ENCODE results near the gene AATK. TPM values are rescaled to one million over a fixed set of nuclear protein-coding genes. Genes with fewer than 3 reads are reported as not detected.

The AATK gene
- total and polyA plus RNA-seq, 9 of the 15 experiments (the other 6 are each of a cell fraction or from before 2014, with no cell fraction given): 0.11 to 0.55 (median 0.38) TPM; not detected in 5

DNA sequence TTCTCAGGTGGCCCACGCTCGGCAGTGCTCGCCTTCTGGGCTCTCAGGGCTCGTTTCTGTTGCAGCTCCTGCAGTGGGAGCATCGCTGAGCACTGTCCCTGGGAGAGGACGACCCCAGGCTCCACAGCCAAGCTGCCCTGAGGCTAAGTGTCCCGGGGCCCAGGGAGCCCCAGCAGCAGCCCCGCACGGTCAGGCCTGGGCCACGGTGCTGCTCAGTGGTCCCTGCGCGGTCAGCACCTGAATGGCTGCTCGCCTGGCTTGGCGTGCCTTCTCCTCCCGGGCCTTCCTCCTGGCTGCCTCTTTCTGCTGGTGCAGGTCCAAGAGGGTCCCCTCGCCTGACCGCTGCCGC lies 33.4 kb upstream of the AATK start:
- Histone ChIP-seq H3K9me1 (ENCODE audit: control insufficient read depth, insufficient read depth, low read length) (peaks cover 3% of the 10 kb centered on the region), H3K9ac (ENCODE audit: insufficient read depth in 1 of 2, low read depth in 2 of 2, low read length in 2 of 2) (no peak overlapping the region), H4K20me1 (replicated peaks; ENCODE audit: control insufficient read depth, insufficient read depth, low read length) (no peaks in the 10 kb centered on the region), H3K79me2 (ENCODE audit: control insufficient read depth, insufficient read depth, low read length) (no peaks in the 10 kb centered on the region), H3K4me3 (no peak overlapping the region), H3K36me3 (ENCODE audit: control insufficient read depth, insufficient read depth, low read length) (peaks cover 2% of the 10 kb centered on the region; the same call in 2 of the 3 replicates), H2AFZ (ENCODE audit: low read depth, low read length) (no peak overlapping the region), H3K9me3 (replicated peaks; ENCODE audit: control insufficient read depth, insufficient read depth, low read depth, low read length) (no peaks in the 10 kb centered on the region), H3K4me2 (ENCODE audit: insufficient read depth, low read length) (no peak overlapping the region), H3K27ac (ENCODE audit: extremely low read depth, low read depth, low read length) (no peak overlapping the region), H3K4me1 (replicated peaks in 1 of 2; ENCODE audit: control insufficient read depth in 2 of 2, insufficient read depth in 2 of 2, low read length in 2 of 2) (peaks cover 3 to 36% of the 10 kb centered on the region in 2 experiments; a peak in 3 of 5 replicates), H3K27me3 (ENCODE audit: control insufficient read depth in 2 of 2, insufficient read depth in 2 of 2, low read length in 2 of 2) (no peaks in the 10 kb centered on the region)
- WGBS (ENCODE audit: insufficient coverage, low coverage, missing lambda C conversion rate): 86% methylated on average over 14 of the region's 18 CpGs
- TF ChIP-seq ZNF347 (CRISPR knock-in tag; IDR thresholded peaks at IDR 0.05; ENCODE audit: low read depth) (no peak), CBX3 (IDR thresholded peaks at IDR 0.05; ENCODE audit: borderline replicate concordance in 1 of 2, low read length in 2 of 2) (no peak), JUN (IDR thresholded peaks at IDR 0.05; ENCODE audit: borderline replicate concordance, low read depth, low read length) (no peak), JUN (CRISPR knock-in tag; IDR thresholded peaks at IDR 0.05; ENCODE audit: borderline replicate concordance) (no peak), CTCF (IDR thresholded peaks at IDR 0.05 in 2 of 3, conservative IDR thresholded peaks at IDR 0.05 in 1 of 3; ENCODE audit: insufficient read depth in 2 of 3, low read depth in 1 of 3, low read length in 3 of 3) (no peak), SAP30 (IDR thresholded peaks at IDR 0.05; ENCODE audit: borderline replicate concordance, insufficient read depth, low read depth, low read length, poor library complexity, severe bottlenecking) (no peak), GATAD2A (IDR thresholded peaks at IDR 0.05) (no peak), SRF (CRISPR knock-in tag; IDR thresholded peaks at IDR 0.05) (no peak), SIN3B (IDR thresholded peaks at IDR 0.05; ENCODE audit: low read depth) (no peak)
- TF ChIP-seq, protein P1, sequence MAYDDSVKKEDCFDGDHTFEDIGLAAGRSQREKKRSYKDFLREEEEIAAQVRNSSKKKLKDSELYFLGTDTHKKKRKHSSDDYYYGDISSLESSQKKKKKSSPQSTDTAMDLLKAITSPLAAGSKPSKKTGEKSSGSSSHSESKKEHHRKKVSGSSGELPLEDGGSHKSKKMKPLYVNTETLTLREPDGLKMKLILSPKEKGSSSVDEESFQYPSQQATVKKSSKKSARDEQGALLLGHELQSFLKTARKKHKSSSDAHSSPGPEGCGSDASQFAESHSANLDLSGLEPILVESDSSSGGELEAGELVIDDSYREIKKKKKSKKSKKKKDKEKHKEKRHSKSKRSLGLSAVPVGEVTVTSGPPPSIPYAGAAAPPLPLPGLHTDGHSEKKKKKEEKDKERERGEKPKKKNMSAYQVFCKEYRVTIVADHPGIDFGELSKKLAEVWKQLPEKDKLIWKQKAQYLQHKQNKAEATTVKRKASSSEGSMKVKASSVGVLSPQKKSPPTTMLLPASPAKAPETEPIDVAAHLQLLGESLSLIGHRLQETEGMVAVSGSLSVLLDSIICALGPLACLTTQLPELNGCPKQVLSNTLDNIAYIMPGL (CRISPR knock-in tag; IDR thresholded peaks at IDR 0.05): no peak
- ATAC-seq (no peak), FAIRE-seq (no peak), DNase-seq (ENCODE audit: extremely low read depth in 1 of 4, low spot score in 3 of 4) (no peak)
- in situ Hi-C loops (cut with MboI) (no loop called here), intact Hi-C loops (cut with micrococcal nuclease) (no loop called here)
- no TSS peak for BruUV-seq (replicated peaks)
- ChIA-PET POLR2A (no interaction called here), CTCF (ENCODE audit: low intra/inter-chr PET ratio) (no interaction called here)
